Right atrium auricular region (tissue), 2 donors: ENCODE measurements around the gene HMGCL. TPM values are rescaled to one million over a fixed set of nuclear protein-coding genes. Genes with fewer than 3 reads are reported as not detected.
A peak's percentile ranks its signal among the peaks of the same experiment; 100 is the strongest.
"Not testable (repeated sequence)": the region's sequence is repeated elsewhere in the genome, so short reads cannot be mapped to it uniquely, and the experiment has no call there.

Experiments
- DNase-seq: peaks from one replicate; pipeline ENCODE4 v3.0.0-alpha.2; 2019; ENCODE audit warnings: low spot score
- H3K27ac ChIP-seq, 2 donors: fragments of 200-600 bp; sonication (generic); 1 replicate in 1 of 2; 2 replicates in 1 of 2; pipeline ENCODE4 v1.5.1; 2016 to 2019
- H3K27me3 ChIP-seq, 2 donors: fragments of 200-600 bp; sonication (generic); one replicate each; pipeline versions ENCODE4 v1.5.1 to v1.6.0; 2017 to 2019
- H3K36me3 ChIP-seq: fragments of 200-600 bp; sonication (generic); one replicate; pipeline ENCODE4 v1.5.1; 2016
- H3K4me1 ChIP-seq, 2 donors: fragments of 200-600 bp; sonication (generic); one replicate each; pipeline versions ENCODE4 v1.5.1 to v1.6.0; 2017 to 2019
- H3K4me3 ChIP-seq, 2 donors: fragments of 200-600 bp; sonication (generic); 1 replicate in 1 of 2; 2 replicates in 1 of 2; pipeline ENCODE4 v1.5.1; 2017 to 2019; ENCODE audit warnings: mild to moderate bottlenecking in 1 of 2, moderate library complexity in 1 of 2
- H3K9me3 ChIP-seq, 2 donors: fragments of 200-600 bp; sonication (generic); one replicate each; pipeline ENCODE4 v1.5.1; 2019
- CTCF ChIP-seq, 2 donors: fragments of 200-600 bp; sonication (generic); IDR thresholded peaks; one replicate each; pipeline ENCODE4 v1.5.1; 2019; ENCODE audit warnings: antibody characterized with exemption in 2 of 2
- total RNA-seq, 2 donors: library from RNA; depleted of rRNA; stranded (reverse); fragments of >200 nt; gene quantifications; one replicate each; pipeline ENCODE4 v1.1.0, GENCODE V29; 2016

The HMGCL gene
- total RNA-seq, 2 donors from 2014 or later, result 22.4 to 26.3 TPM

- TF ChIP-seq CTCF (IDR thresholded peaks at IDR 0.05), result no peak
- DNase-seq, result peak; percentile 93
- peaks cover 51% of the 10 kb centered on the region for H3K36me3 ChIP-seq
- peak within 1 kb of the TSS; percentile 82 to 84 for H3K27ac ChIP-seq
- H3K4me1 ChIP-seq, result peaks cover 4 to 38% of the 10 kb centered on the region in 2 donors
- no peaks in the 10 kb centered on the region for H3K9me3 ChIP-seq
- no peaks in the 10 kb centered on the region for H3K27me3 ChIP-seq
- H3K4me3 ChIP-seq, result peak within 1 kb of the TSS; percentile 77 to 83
These were observed 34.3 kb downstream of the HMGCL start, which contains the start of gene LYPLA2 for GRCh38 chr1:23790696-23791515. Gene LYPLA2 (plus strand): TSS chr1:23791145. CDS start chr1:23792683, 1,538 bp downstream.

- H3K9me3 ChIP-seq, result no peaks in the 10 kb centered on the region
- H3K4me3 ChIP-seq, result no peak overlapping the region
- no peak for TF ChIP-seq CTCF (IDR thresholded peaks at IDR 0.05)
- H3K27me3 ChIP-seq, result no peaks in the 10 kb centered on the region
- no peak overlapping the region for H3K27ac ChIP-seq
- peaks cover 4 to 32% of the 10 kb centered on the region in 2 donors for H3K4me1 ChIP-seq
- H3K36me3 ChIP-seq, result peaks cover 42% of the 10 kb centered on the region
- no peak for DNase-seq
These were observed 36.5 kb downstream of the HMGCL start for GRCh38 chr1:23788695-23789094.

- Histone ChIP-seq H3K27ac (no peak overlapping the region), H3K36me3 (peaks cover 36% of the 10 kb centered on the region), H3K27me3 (no peaks in the 10 kb centered on the region), H3K4me3 (no peak overlapping the region), H3K4me1 (peaks cover 4 to 22% of the 10 kb centered on the region in 2 donors), H3K9me3 (no peaks in the 10 kb centered on the region)
- no peak for DNase-seq
- no peak for TF ChIP-seq CTCF (IDR thresholded peaks at IDR 0.05)
These were observed 37.5 kb downstream of the HMGCL start for GRCh38 chr1:23787701-23788100.

- peaks cover 0 to 5% of the 10 kb centered on the region in 2 donors for H3K4me1 ChIP-seq
- TF ChIP-seq CTCF (IDR thresholded peaks at IDR 0.05), result no peak
- H3K4me3 ChIP-seq, result no peak overlapping the region
- no peak overlapping the region for H3K27ac ChIP-seq
- DNase-seq, result no peak
- H3K9me3 ChIP-seq, result no peaks in the 10 kb centered on the region
- H3K27me3 ChIP-seq, result no peaks in the 10 kb centered on the region
- H3K36me3 ChIP-seq, result peaks cover 36% of the 10 kb centered on the region
These were observed 40.4 kb downstream of the HMGCL start for GRCh38 chr1:23784846-23785245.

GRCh38 chr1:23783141-23783540, 42.1 kb downstream of the HMGCL start:
- H3K27ac ChIP-seq, H3K4me3 ChIP-seq, H3K9me3 ChIP-seq, DNase-seq, H3K27me3 ChIP-seq: not testable (repeated sequence)
- peaks cover 0 to 17% of the 10 kb centered on the region in 2 donors for H3K4me1 ChIP-seq
- H3K36me3 ChIP-seq, result peaks cover 34% of the 10 kb centered on the region

- Histone ChIP-seq H3K27me3 (no peaks in the 10 kb centered on the region), H3K36me3 (peaks cover 7% of the 10 kb centered on the region), H3K4me1 (peaks cover 0 to 24% of the 10 kb centered on the region in 2 donors), H3K27ac (no peak overlapping the region), H3K4me3 (no peak overlapping the region), H3K9me3 (no peaks in the 10 kb centered on the region)
- DNase-seq, result no peak
- no peak for TF ChIP-seq CTCF (IDR thresholded peaks at IDR 0.05)
These were observed 45.3 kb downstream of the HMGCL start for GRCh38 chr1:23779826-23780371.
